GM19372 (cell line): Measurements from ENCODE around the gene BICDL1.

Experiments used
- ATAC-seq: cut with Tn5 transposase; IDR thresholded peaks from one replicate; pipeline ENCODE4 v1.9.1; 2021; ENCODE audit warnings: mild to moderate bottlenecking, low read depth, moderate library complexity; ENCODE audit not compliant: unreplicated experiment

Gene BICDL1

DNA sequence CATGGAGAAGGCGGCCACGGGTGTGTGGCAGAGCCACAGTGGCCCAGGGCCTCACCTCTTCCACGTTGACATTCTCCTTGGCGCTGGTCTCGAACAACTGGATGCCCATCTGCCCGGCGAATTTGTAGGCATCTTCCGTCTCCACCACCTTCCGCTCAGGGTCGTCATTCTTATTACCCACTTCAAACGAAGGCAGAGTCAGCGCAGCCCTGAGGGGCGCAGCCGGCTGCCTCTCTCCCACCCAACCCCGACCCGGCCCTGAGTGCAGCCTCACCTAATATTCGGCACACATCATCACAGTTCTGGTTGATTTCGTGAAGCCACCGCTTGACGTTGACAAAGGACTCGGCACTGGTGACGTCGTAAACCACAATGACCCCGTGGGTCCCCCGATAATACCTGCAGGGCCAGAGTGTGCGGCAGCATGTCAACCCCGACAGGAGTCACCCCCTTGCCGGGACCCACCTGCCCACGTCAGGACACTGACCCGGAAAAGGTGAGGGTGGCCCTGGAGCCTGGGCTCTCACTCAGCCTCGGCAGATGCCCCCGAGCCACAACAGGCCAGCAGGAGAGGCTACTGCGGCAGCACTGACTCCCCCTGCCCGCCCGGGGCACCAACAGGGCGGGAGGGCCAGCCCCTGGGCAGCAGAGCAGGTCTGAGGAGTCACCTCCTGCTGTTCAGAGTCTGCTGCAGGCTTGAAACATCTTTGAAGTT, 109.9 kb downstream of the BICDL1 start:
- no peak for ATAC-seq

DNA sequence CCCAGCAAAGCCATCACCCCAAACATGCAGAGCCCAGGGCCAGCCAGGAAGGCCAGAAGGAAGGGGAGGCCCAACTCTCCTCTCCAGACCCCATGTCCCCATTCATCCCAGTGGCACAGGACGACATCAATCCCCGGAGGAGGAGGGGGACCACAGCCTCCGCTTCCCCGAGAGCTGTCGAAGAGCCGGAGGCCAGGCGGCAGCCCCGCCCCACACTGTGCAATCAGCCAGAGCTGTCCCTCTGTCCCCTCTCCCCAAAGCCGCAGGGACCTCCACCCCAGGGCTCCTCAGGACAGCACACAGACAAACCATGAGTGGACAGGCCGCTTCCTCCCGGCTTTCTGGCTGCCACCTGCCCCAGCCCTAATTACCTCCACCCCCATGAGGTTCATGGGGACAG, 110.7 kb downstream of the BICDL1 start:
- ATAC-seq: no peak

DNA sequence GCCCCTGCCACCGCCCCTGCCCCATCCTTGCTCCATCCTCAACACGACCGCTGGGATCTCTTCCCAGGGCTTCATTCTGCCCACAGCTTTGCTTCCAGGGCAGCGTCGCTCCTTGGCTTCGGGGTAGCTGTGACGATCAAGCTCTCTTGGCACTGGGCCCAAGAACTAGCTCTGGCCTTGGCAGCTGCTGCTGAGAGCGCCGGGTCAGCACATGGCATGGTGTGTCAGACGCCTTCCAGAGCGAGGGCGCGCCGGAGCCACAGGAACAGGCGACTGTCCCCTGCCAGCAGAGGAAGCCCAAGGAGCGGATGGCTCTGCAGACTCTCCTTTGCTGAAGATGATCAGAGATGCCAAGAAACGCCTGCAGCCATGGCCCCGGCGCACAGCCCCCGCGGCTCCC, 111.6 kb downstream of the BICDL1 start:
- ATAC-seq: no peak

DNA sequence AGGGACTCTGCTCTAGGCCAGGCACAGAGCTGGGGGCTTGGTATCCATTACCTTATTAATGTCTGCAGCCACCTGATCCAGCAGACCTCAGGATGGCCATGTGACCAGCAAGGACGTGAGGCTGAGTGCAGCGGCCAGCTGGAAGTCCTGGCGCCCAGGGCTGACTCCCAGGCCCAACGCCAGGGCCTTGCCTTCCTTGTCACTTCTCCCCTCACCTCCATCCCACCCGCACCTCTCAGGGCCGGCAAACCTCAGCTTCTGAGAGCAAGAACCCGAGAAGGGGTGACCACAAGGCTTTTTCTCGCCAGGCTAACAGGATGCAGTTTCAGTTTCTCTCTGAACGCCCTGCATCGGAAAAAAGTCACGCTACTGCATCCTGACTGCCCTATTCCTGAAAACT, 112.1 kb downstream of the BICDL1 start:
- ATAC-seq: no peak

DNA sequence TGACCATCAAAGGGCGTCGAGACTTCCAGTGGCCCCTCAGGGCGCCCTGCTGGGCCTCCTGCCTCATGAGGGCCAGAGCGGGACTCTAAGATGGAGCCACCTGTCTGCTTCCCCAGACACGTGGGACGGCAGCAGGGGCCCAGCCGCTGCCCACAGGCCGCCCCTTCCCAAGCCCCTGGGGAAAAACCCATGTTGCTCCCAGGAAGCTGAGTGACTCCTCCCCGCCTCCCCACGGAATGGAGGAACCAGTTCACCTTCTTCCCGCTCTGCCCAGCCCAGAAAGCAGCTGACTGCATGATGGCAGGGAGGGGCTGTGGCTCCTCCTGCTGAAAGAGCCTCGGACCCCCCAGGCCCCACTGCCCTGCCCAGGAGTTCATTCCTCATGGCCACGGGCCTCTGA, 112.6 kb downstream of the BICDL1 start:
- no peak for ATAC-seq

DNA sequence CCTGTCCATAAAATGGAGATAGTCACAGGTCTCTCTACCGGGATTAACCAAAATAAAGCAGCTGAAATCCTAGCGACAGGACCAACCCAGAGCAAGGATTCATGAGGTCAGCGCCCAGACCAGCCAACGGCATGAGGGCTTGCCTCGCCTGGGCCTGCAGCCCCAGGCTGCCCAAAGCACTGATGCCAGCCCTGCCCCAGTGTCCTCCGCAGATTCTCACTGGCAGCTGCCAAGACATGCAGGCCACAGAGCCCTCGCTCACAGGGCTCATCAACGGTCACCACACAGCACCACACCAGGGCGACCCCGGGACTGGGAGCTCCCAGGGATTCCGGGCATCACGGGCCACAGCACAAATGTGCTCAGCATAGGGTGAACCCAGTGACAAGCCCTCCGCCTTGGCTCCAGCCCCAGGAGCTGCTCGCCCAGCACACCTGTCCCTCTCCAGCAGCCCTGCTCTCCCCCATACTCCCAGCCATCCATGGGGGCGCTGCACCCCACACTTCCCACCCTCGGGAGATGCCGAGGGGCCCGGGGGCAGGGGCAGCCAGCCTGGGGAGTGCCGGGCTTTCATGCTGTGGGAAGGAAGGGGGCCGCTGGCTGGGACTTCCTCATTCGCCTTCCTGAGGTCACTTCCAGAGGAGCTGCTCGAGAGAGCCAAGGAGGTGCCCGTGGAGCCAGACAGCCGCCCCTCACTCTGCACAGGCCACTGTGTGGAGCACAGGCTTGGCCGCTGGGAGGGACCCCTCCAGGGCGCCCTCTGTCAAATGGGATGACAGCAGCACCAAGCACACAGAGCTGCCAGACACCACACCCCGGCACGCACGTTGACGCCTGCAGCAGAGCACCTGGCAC, 113.4 kb downstream of the BICDL1 start:
- ATAC-seq: no peak

DNA sequence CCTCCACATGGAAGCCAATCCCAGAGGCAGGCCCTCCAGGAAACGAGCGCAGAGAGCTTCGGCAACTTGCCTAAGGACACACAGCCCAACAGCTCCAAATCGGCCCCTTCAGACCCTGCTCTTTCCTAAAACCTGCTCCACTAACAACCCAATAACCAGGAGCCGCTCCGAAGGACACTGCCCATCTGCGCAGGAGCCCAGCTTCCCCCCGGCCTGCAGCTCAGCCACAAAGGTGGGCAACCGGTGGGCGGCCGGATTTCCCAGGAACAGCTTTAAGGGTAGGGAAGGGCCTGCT, 114.0 kb downstream of the BICDL1 start:
- no peak for ATAC-seq

DNA sequence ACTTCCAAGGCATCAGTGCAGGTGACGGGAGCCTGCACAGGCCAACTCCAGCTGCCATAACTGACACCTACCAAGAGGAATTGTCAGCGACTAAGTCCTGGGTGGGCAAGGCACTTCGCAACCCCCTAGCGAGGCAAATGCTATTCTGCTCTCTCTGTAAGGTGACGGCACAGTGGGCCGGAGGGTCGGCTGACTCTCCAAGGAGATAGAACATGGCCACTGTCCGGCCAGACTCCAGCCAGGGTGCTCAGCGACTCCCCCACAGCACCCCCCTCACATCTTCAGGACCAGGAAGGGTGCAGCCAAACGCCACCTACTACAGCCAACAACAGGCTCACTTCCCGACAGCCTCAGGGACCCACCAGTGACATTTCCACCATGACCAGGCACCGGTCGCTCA, 114.3 kb downstream of the BICDL1 start:
- ATAC-seq: no peak

DNA sequence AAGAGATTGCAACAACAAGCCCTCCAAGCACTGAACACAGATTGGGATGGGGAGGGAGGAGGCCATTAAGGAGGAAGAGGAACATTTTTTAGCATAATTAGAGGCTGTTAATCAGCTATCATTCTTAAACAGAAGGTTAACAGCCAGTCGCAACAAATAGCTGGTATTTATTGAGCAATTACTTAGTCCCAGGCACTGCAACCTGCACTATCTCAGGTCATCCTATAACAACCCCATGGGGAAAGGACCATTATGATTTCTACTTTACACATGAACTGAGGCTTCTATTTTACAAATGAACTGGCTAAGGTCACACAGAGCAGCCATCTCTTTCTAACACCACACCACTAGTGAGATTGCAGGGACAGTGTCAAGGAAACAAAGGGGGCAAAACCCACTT, 117.1 kb downstream of the BICDL1 start:
- ATAC-seq: no peak

DNA sequence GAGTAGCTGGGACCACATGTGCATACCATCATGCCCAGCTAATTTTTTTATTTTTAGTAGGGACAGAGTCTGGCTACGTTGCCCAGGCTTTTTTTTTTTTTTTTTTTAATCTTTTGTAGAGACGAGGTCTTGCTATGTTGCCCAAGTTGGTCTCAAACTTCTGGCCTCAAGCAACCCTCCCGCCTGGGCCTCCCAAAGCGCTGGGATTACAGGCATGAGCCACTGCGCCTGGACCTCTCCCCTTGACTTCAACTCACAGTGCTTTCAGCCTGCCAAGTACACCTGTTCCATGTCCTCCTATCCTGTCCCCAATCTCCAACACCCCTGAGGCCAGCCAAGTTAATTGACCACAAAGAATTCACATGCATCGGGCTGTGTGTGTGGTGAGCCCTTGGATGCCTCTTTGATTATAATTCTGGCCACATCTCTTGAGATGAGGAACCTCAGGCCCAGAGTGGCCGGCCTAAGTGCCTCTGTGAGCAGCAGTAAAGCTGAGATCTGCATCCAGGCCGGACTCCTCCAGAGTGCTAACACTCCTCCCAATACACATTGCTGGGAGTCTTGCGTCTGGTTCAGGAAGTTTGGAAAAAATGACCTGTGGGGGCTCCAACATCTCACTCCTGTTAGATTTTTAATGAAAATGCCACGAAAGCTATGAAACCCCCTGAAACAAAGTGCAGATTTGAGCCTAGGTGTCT, 120.7 kb downstream of the BICDL1 start:
- no peak for ATAC-seq

DNA sequence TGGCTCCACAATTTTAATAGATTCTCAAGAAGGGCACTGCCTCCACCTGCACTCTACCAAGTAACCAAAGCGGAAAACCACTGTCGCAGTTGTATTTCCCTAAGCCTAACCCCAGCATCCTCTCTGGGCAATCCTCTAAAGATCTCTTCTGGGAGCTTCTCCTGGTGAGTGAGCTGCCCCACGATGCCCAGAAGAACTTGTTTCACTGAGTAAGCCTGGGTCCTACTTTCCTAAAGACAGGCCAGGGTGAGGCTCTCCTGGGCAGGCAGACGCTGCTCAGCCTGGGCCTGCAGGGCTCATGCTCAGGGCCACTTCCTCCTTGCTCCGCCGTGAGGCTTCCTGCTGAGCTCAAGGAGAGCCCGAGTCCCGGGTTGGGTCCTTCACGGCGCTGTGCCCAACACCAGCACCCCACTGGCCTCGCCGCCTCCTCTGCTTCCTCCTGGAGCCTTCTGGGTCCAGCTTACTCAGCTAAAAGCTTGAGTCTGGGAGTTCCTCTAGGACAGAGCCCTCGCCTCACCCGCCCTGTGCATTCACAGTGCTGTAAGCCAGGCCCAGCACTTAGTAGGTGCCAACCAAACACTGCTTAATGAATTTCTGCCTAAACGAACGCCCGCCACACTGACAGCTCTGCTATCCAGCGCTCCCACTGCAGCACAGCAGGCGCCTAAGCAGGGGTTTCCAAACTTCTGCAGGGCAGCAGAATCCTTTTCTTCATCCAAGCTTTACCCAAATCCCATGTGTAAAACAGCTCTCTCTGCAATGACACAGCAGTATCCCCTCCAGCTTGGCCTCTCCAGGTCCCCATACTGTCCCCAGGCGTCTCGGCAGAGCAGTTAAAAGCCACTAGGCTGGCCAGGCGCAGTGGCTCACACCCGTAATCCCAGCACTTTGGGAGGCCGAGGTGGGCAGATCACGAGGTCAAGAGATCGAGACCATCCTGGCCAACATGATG, 121.8 kb downstream of the BICDL1 start:
- ATAC-seq: peak; percentile 77

DNA sequence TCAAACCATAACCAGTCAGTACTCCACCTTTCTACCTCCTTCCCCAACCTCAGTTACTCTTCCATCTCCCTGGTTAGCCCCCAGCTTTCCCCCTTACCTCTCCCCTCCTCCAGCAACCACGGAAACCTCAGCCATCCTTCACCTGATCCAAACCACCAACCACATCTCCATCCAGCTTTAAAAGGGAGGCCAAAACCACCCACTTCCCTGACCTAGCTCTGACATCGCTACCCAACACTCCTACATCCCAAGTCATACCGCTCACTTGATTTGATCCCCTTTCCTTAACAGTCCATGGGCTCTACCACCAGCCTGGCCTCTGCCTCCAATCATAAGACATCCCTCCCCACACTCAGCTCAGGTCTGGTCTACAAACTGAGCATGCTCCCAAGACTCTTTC, 126.0 kb downstream of the BICDL1 start:
- no peak for ATAC-seq

DNA sequence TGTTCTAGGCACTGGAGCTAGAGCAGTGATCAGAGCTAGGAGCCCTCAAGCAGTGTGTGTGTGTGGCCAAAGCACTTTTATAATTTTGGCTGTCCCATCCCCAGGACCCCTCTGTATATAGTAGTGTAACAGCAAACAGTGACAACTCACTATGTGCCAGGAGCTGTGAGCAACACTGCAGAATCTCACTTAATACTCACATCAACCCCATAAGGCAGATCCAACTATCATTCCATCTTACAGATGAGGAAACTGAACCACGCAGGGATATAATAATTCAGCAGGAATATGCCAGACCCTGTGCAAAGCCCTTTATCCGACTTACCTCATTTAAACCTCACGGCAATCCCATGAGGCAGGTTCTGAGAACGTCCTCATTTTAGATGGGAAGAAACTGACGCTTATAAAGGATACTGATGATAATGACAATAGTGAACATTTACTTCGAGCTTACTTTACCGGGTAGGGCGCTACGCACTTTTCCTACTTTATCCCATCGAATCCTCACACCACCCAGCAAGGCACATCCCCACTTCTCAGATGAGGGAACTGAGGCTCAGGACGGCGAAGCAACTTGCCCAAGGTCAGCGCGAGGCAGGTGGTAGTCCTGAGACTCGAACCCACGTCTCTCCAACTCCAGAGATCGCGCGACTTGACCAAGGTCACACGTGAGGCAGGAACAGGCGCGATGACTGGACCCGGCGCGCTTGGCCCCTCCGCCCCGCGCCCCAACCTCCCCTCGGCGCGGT, 126.8 kb downstream of the BICDL1 start:
- ATAC-seq: no peak

DNA sequence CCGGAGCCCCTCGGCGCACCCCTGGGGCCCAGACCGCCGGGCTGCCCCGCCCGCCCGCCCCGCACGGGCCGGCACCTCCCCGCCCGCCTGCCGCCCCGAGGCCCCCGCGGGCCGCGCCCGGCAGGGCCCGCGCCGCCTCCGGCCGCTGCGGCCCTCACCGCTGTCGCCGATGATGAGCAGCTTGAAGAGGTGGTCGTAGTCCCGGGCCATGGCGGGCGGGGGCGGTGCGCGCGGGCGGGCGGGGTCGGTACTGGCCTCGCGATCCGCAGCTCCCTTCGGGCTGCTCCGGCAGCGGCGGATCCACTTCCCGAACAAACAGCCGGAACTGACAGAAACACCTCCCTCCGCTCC, 127.4 kb downstream of the BICDL1 start, which contains the start of gene RAB35:
Gene RAB35, minus strand, starts transcription at position 313 of the 351 bp plus-strand sequence. Its CDS starts 103 bp downstream, at position 210.
- ATAC-seq: no peak

DNA sequence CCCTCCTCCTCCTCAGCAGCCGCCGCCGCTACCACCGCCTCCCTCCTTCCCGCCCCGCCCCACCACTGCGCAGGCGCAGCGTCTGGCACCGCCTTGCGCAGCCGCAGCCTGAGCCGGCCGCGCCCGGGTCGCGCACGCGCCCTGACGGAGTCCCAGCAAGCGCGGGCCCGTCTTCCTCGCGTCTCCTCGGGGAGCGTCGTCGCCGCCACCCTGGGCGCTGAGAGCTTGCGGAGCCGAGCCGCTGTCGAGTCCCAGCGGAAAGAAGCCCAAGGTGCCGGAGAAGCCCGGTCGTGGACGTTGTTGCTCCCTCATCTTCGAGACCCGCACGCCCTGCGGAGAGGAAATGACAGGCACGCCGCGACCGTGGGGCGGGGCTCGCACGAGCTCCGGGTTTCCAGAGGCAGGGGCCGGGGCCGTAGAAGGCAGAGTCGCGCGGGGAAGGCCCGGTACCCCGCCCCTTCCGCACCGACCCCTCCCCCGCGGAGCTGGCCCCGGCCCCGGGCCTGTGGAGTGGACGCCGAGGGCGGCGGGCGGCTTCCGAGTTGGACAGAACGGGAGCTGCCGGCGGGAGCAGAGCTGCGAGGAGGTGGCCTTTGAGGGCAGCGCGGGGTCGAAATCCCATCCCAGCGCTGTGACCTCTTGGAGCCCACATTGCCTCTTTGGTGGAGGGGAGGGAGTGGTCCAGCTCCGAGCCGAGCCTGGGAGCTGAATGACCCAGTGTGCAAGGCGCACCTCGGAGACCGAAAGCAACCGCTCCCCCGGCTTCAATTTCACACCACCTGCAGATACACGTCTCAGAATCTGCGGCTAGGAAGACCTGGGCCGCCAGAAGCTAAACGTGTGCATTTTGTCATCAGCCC, 128.0 kb downstream of the BICDL1 start:
- peak; percentile 63 for ATAC-seq

DNA sequence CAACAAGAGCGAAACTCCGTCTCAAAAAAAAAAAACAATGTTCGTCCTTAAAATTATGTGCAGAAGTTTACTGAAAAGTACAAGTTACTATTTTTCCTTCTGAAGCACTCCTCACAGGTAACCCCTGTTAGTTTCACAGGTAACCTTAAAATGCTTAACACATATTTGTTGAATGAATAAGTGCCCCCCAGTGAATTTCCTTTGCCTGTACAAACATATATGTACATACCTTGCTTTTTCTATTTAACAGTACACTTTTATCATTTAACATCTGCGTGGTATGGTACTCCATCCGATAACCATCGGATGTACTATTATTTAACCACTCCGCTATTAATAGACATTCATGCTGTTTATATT, 128.9 kb downstream of the BICDL1 start:
- ATAC-seq: no peak

DNA sequence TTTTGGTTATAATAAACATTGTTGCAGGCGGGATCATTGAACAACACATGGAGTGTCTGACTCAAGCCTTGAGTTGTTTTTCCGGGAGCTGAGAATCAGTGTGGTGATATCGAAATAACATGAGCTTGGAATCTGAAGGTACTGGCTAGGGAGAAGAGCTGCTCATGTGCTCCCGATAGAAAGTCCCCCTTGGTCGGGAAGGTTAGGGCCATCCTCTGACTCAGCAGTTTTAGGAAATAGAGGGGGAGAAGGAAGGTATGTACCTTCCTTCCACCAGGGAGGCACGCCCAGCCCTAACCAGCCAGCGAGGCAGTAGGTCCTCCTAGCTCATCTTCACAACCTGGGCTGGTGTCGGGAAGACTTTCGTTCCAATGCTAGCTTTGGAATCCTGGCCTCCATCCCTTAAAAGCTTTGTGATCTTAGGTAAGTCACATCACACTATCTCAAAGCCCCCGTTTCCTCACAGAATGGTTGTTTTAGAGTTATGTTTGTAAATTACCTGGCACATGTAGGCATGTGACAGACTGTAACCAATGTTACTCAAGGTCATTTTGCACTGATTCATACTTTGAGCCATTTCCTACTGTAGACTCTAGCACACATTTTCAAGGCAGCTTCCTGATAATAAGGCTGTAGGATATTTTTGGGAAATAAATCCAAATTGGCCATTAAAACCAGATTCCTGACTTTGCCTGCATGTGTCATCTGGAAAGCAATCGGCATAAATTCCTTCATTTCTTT, 129.5 kb downstream of the BICDL1 start:
- ATAC-seq: no peak

DNA sequence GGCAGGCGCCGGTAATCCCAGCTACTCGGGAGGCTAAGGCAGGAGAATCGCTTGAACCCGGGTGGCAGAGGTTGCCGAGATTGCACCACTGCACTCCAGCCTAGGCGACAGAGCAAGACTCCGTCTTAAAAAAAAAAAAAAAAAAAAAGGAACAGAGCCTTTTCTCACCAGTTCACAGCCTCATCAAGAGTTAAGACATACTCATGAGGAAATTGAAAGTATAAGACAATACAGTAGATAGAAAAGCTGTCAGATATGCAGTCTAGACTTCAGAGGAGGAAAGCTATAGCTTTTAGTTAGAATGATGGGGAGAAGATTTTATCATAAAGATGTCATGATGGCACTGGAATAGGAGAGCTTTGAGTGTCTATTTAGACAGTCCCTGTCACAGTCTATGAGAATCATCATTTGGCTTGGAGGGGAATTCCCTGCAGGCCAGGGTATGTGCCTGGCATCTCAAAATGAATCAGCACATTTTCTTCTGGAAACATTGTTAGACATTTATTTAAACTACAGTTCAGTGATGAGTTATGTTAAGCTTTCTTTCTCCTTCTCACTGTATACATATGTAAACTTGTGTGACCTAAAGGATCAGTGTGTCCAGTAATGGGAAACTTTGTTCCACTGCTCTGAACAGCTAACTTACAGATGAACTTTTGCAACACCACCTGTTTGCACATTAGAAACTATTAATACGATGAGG, 130.4 kb downstream of the BICDL1 start:
- ATAC-seq: no peak
